Peyer's patch (tissue), 4 donors: ENCODE data around the gene CD6.

Source experiments
- POLR2A ChIP-seq, 2 donors: fragments of 450-650 bp; IDR thresholded peaks; one replicate each; pipeline ENCODE4 v1.5.1; 2017; ENCODE audit warnings: antibody characterized with exemption in 2 of 2, mild to moderate bottlenecking in 2 of 2, moderate library complexity in 2 of 2
- TF ChIP-seq, protein P1 (sequence below), 6 experiments: fragments of 450-650 bp in 4 of 6; fragments of 200-600 bp in 2 of 6; sonication (generic) in 1 of 6; IDR thresholded peaks; one replicate each; pipeline ENCODE4 v1.5.1; 2017 to 2019; ENCODE audit warnings: antibody characterized with exemption in 6 of 6, mild to moderate bottlenecking in 3 of 6, moderate library complexity in 1 of 6

DNA sequence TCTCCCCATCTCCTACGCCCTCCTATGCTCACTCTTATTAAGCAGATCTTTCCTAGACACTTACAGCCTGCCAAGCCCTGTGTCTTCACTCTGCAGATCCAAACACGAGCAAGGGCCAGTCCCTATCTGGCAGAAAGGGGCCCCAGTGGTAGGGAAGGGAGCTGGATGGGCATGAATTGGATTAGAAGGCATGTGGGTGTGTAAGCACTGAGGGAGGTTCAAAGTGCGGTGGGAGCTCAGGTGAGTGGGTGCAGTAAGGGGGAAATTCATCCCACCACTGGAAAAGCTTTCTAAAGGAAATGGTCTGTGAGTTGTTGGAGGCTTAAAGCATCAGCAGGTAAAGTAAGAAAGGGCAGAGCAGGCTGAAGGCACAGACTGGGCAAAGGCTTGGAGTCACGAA is 41.7 kb upstream of the CD6 start:
- TF ChIP-seq, protein P1, sequence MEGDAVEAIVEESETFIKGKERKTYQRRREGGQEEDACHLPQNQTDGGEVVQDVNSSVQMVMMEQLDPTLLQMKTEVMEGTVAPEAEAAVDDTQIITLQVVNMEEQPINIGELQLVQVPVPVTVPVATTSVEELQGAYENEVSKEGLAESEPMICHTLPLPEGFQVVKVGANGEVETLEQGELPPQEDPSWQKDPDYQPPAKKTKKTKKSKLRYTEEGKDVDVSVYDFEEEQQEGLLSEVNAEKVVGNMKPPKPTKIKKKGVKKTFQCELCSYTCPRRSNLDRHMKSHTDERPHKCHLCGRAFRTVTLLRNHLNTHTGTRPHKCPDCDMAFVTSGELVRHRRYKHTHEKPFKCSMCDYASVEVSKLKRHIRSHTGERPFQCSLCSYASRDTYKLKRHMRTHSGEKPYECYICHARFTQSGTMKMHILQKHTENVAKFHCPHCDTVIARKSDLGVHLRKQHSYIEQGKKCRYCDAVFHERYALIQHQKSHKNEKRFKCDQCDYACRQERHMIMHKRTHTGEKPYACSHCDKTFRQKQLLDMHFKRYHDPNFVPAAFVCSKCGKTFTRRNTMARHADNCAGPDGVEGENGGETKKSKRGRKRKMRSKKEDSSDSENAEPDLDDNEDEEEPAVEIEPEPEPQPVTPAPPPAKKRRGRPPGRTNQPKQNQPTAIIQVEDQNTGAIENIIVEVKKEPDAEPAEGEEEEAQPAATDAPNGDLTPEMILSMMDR (IDR thresholded peaks at IDR 0.05) = no peak
- no peak for TF ChIP-seq POLR2A (IDR thresholded peaks at IDR 0.05)
